H9 (cell line): ENCODE data around the gene RNF32. TPM values are rescaled to one million over a fixed set of nuclear protein-coding genes. Genes with fewer than 3 reads are reported as not detected.
A peak's percentile ranks its signal among the peaks of the same experiment; 100 is the strongest.

ENCODE experiments used
- DNase-seq: peaks from one replicate; pipeline ENCODE4 v3.0.0-alpha.2; 2017
- H2AFZ ChIP-seq: one replicate; pipeline ENCODE4 v1.6.1; 2013; ENCODE audit warnings: mild to moderate bottlenecking, low read length, control low read depth, moderate library complexity
- H2AK5ac ChIP-seq: 2 replicates; pipeline ENCODE4 v1.6.1; 2013; ENCODE audit warnings: low read length, control low read depth, mixed read lengths; ENCODE audit not compliant: insufficient read length
- H2BK120ac ChIP-seq: one replicate; pipeline ENCODE4 v1.6.1; 2013; ENCODE audit warnings: low read depth, mild to moderate bottlenecking, low read length, control low read depth, inconsistent platforms; ENCODE audit not compliant: poor library complexity, severe bottlenecking
- H2BK12ac ChIP-seq: 2 replicates; pipeline ENCODE4 v1.6.1; 2013; ENCODE audit warnings: low read length, control low read depth, mixed read lengths, low read depth; ENCODE audit not compliant: insufficient read length
- H2BK15ac ChIP-seq: 2 replicates; pipeline ENCODE4 v1.6.1; 2013; ENCODE audit warnings: low read depth, low read length, control low read depth
- H2BK20ac ChIP-seq: one replicate; pipeline ENCODE4 v1.6.1; 2013; ENCODE audit warnings: low read depth, mild to moderate bottlenecking, low read length, control low read depth, inconsistent platforms; ENCODE audit not compliant: poor library complexity, severe bottlenecking
- H2BK5ac ChIP-seq: 2 replicates; pipeline ENCODE4 v1.6.1; 2013; ENCODE audit warnings: low read length, control low read depth, mixed read lengths; ENCODE audit not compliant: insufficient read length
- H3K14ac ChIP-seq: 2 replicates; pipeline ENCODE4 v1.6.1; 2013; ENCODE audit warnings: low read length, control low read depth; ENCODE audit not compliant: insufficient read depth
- H3K18ac ChIP-seq: 2 replicates; pipeline ENCODE4 v1.6.1; 2013; ENCODE audit warnings: low read depth, mild to moderate bottlenecking, mixed read lengths, low read length, control low read depth; ENCODE audit not compliant: insufficient read length
- H3K23ac ChIP-seq: 2 replicates; pipeline ENCODE4 v1.6.1; 2013; ENCODE audit warnings: low read length, control low read depth, mixed read lengths, low read depth; ENCODE audit not compliant: insufficient read length
- H3K23me2 ChIP-seq: 2 replicates; pipeline ENCODE4 v1.6.1; 2013; ENCODE audit warnings: low read depth, mild to moderate bottlenecking, mixed read lengths, low read length, control low read depth; ENCODE audit not compliant: insufficient read length, poor library complexity, severe bottlenecking
- H3K27ac ChIP-seq: 2 replicates; pipeline ENCODE4 v1.5.1; 2013; ENCODE audit warnings: low read length, control low read depth, mixed read lengths, low read depth; ENCODE audit not compliant: insufficient read length
- H3K27me3 ChIP-seq: 2 replicates; pipeline ENCODE4 v1.6.1; 2013; ENCODE audit warnings: low read length, control low read depth, inconsistent platforms; ENCODE audit not compliant: insufficient read depth
- H3K4ac ChIP-seq: 2 replicates; pipeline ENCODE4 v1.6.1; 2013; ENCODE audit warnings: low read depth, mild to moderate bottlenecking, control low read depth, inconsistent platforms, low read length, moderate library complexity
- H3K4me1 ChIP-seq: 2 replicates; pipeline ENCODE4 v1.6.1; 2013; ENCODE audit warnings: low read length, control low read depth, inconsistent platforms; ENCODE audit not compliant: insufficient read depth
- H3K4me2 ChIP-seq: 2 replicates; pipeline ENCODE4 v1.6.1; 2013; ENCODE audit warnings: low read length, control low read depth, mixed read lengths; ENCODE audit not compliant: insufficient read length, insufficient read depth
- H3K56ac ChIP-seq: 2 replicates; pipeline ENCODE4 v1.6.1; 2013; ENCODE audit warnings: low read depth, mild to moderate bottlenecking, mixed read lengths, low read length, control low read depth; ENCODE audit not compliant: insufficient read length
- H3K79me1 ChIP-seq: 2 replicates; pipeline ENCODE4 v1.6.1; 2013; ENCODE audit warnings: low read depth, mild to moderate bottlenecking, moderate library complexity, low read length, control low read depth, inconsistent platforms; ENCODE audit not compliant: insufficient read depth, poor library complexity, severe bottlenecking
- H3K79me2 ChIP-seq: 2 replicates; pipeline ENCODE4 v1.6.1; 2013; ENCODE audit warnings: low read length, control low read depth, inconsistent platforms; ENCODE audit not compliant: insufficient read depth
- H3K9ac ChIP-seq: 2 replicates; pipeline ENCODE4 v1.6.1; 2013; ENCODE audit warnings: low read length, control low read depth, mixed read lengths; ENCODE audit not compliant: insufficient read length; ENCODE audit errors: extremely low read depth
- H3K9me3 ChIP-seq: one replicate; pipeline ENCODE4 v1.6.1; 2013; ENCODE audit warnings: low read depth, low read length, inconsistent platforms; ENCODE audit not compliant: control insufficient read depth
- H3T11ph ChIP-seq: one replicate; pipeline ENCODE4 v1.6.1; 2013; ENCODE audit warnings: mild to moderate bottlenecking, low read length, control low read depth, inconsistent platforms
- H4K20me1 ChIP-seq: one replicate; pipeline ENCODE4 v1.6.1; 2013; ENCODE audit not compliant: control insufficient read depth, insufficient read length, insufficient read depth
- H4K5ac ChIP-seq: 2 replicates; pipeline ENCODE4 v1.6.1; 2013; ENCODE audit warnings: low read depth, mild to moderate bottlenecking, mixed read lengths, low read length, control low read depth; ENCODE audit not compliant: insufficient read length
- H4K8ac ChIP-seq: replicated peaks from 2 replicates; pipeline ENCODE4 v1.6.1; 2013; ENCODE audit warnings: low read length, control low read depth, mixed read lengths, low read depth; ENCODE audit not compliant: insufficient read length
- H4K91ac ChIP-seq: 2 replicates; pipeline ENCODE4 v1.6.1; 2013; ENCODE audit warnings: low read depth, mild to moderate bottlenecking, moderate library complexity, mixed read lengths, low read length, control low read depth; ENCODE audit not compliant: insufficient read length
- H3K27ac Mint-ChIP-seq, 3 experiments: 2 replicates in 2 of 3; 3 replicates in 1 of 3; pipeline ENCODE4 v1.8.0; 2020 to 2021; ENCODE audit warnings: mixed read lengths in 3 of 3, mild to moderate bottlenecking in 1 of 3, moderate library complexity in 1 of 3
- H3K27me3 Mint-ChIP-seq: 2 replicates; pipeline ENCODE4 v1.8.0; 2021; ENCODE audit warnings: low read depth, mild to moderate bottlenecking, moderate library complexity, mixed read lengths
- H3K36me3 Mint-ChIP-seq, 3 experiments: 2 replicates in 2 of 3; 3 replicates in 1 of 3; pipeline ENCODE4 v1.8.0; 2020 to 2021; ENCODE audit warnings: low read depth in 3 of 3, mixed read lengths in 3 of 3; ENCODE audit not compliant: insufficient read depth in 1 of 3
- H3K4me1 Mint-ChIP-seq, 2 experiments: 2 replicates each; pipeline ENCODE4 v1.8.0; 2020; ENCODE audit warnings: mixed read lengths in 2 of 2
- H3K4me3 Mint-ChIP-seq, 2 experiments: 2 replicates in 1 of 2; 3 replicates in 1 of 2; pipeline ENCODE4 v1.8.0; 2020 to 2021; ENCODE audit warnings: mild to moderate bottlenecking in 2 of 2, mixed read lengths in 2 of 2, moderate library complexity in 1 of 2
- H3K9me3 Mint-ChIP-seq, 2 experiments: 2 replicates in 1 of 2; 3 replicates in 1 of 2; pipeline ENCODE4 v1.8.0; 2020; ENCODE audit warnings: mild to moderate bottlenecking in 2 of 2, mixed read lengths in 2 of 2, moderate library complexity in 1 of 2
- WGBS: extraction: QIAGEN DNeasy Blood & Tissue Kit; methylation state at CpG from one replicate; pipeline ENCODE4 v1.1.7; 2013; ENCODE audit warnings: missing lambda C conversion rate, low lambda C conversion rate, mixed read lengths; ENCODE audit not compliant: insufficient read length; ENCODE audit errors: extremely low coverage; 5-methylcytosine and 5-hydroxymethylcytosine counted together
- total RNA-seq: library from RNA; stranded (reverse); gene quantifications from 2 replicates; pipeline ENCODE4 v1.2.1, GENCODE V29; 2021
- TF ChIP-seq, protein P1 (sequence below): fragments of 200-600 bp; sonication (generic); conservative IDR thresholded peaks from 3 replicates; pipeline ENCODE4 v1.8.0; 2021; ENCODE audit warnings: antibody characterized with exemption, mild to moderate bottlenecking

The RNF32 gene
- total RNA-seq, 1 experiment from 2014 or later: 0.90 TPM

DNA sequence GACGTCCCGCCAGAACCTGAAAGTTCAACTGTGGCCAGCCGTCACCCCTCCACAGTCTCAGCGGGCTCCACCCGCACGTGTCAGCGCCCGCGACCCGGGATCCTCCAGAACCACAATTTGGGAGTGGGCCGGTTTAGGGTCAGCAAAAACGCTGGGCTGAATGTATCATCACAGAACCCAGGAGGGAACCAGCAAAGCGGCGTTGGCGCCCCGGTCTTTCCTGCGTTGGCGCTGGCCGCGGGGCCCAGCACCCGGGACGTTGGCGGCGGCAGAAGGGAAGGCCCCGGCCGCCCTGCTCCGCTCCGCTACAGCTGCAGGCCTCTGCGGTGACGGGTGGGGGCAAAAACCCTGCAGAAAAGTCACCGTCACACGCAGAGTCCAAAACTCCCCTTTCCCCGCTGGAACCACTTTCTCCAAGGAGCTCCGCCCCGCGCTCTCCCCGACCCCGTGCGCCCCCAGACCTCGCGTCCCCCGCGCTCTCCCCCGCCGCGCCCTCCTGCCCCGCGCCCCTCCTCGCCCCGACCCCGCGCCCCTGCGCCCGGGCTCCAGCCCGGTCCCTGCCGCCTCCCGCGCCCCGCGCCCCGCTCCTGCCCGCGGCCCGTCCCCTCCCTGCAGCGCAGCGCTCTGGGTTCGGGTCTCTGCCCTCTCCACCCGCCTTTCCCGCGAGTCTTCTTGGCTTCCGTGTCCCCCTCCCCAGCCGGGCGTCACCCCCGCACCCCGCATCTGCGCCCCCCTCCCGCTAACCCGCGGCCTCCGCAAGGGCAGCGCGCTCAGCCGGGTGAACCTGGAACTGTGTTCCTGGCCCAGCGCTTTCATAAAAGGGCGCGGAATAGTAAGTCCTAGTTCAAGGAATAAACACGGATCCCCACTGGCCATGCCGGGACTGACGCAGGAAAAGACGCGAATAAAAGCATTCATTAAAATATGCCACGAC is 24.0 kb upstream of the RNF32 start:
- peaks cover 3% of the 10 kb centered on the region; the same call in 1 of the 2 replicates for H3K27me3 ChIP-seq
- peaks cover 6% of the 10 kb centered on the region in 2 experiments for H3K9me3 Mint-ChIP-seq
- no peak overlapping the region for H2BK15ac ChIP-seq
- no peak overlapping the region for H2BK120ac ChIP-seq
- H3K4me1 ChIP-seq: peaks cover 11% of the 10 kb centered on the region; the same call in 1 of the 2 replicates
- H3K4me1 Mint-ChIP-seq: peaks cover 45 to 52% of the 10 kb centered on the region in 2 experiments
- no peak overlapping the region for H3K56ac ChIP-seq
- H4K8ac ChIP-seq: no peak overlapping the region
- H3K36me3 Mint-ChIP-seq: peaks cover 0 to 7% (median 6%) of the 10 kb centered on the region in 3 experiments; a peak in 5 of 7 replicates
- no peak overlapping the region for H2BK5ac ChIP-seq
- H3K79me1 ChIP-seq: no peaks in the 10 kb centered on the region
- no peaks in the 10 kb centered on the region for H4K20me1 ChIP-seq
- no peak overlapping the region for H3K27ac Mint-ChIP-seq
- TF ChIP-seq, protein P1, sequence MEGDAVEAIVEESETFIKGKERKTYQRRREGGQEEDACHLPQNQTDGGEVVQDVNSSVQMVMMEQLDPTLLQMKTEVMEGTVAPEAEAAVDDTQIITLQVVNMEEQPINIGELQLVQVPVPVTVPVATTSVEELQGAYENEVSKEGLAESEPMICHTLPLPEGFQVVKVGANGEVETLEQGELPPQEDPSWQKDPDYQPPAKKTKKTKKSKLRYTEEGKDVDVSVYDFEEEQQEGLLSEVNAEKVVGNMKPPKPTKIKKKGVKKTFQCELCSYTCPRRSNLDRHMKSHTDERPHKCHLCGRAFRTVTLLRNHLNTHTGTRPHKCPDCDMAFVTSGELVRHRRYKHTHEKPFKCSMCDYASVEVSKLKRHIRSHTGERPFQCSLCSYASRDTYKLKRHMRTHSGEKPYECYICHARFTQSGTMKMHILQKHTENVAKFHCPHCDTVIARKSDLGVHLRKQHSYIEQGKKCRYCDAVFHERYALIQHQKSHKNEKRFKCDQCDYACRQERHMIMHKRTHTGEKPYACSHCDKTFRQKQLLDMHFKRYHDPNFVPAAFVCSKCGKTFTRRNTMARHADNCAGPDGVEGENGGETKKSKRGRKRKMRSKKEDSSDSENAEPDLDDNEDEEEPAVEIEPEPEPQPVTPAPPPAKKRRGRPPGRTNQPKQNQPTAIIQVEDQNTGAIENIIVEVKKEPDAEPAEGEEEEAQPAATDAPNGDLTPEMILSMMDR: no peak
- no peak for DNase-seq
- no peak overlapping the region for H4K5ac ChIP-seq
- no peak overlapping the region for H2AK5ac ChIP-seq
- H2BK12ac ChIP-seq: no peak overlapping the region
- no peak overlapping the region for H2AFZ ChIP-seq
- no peak overlapping the region for H3K23ac ChIP-seq
- H3K27me3 Mint-ChIP-seq: peaks cover 46% of the 10 kb centered on the region
- no peak overlapping the region for H3K27ac ChIP-seq
- no CpG with 5 or more reads among the region's 92 CpGs for WGBS
- H4K91ac ChIP-seq: no peak overlapping the region
- no peak overlapping the region for H3K18ac ChIP-seq
- no peak overlapping the region for H3K4ac ChIP-seq
- peak overlapping the region; percentile 60; the same call in 1 of the 2 replicates for H3K14ac ChIP-seq
- H3T11ph ChIP-seq: no peak overlapping the region
- peak overlapping the region; percentile 38 for H3K9ac ChIP-seq
- H3K4me3 Mint-ChIP-seq: peak overlapping the region; percentile 58 to 78
- H3K79me2 ChIP-seq: no peaks in the 10 kb centered on the region
- no peaks in the 10 kb centered on the region for H3K23me2 ChIP-seq
- no peak overlapping the region for H2BK20ac ChIP-seq
- peak overlapping the region; percentile 59 for H3K4me2 ChIP-seq
- no peaks in the 10 kb centered on the region for H3K9me3 ChIP-seq
